Limb (tissue), 2 donors: Measurements from ENCODE around the gene KSR2.
"Not testable (repeated sequence)": the region's sequence is repeated elsewhere in the genome, so short reads cannot be mapped to it uniquely, and the experiment has no call there.

ENCODE experiments used
- DNase-seq, 2 donors: peaks; one replicate each; pipeline ENCODE4 v3.0.0-alpha.2; 2016; ENCODE audit errors: extremely low spot score in 2 of 2

The KSR2 gene

GRCh38 chr12:117825827-117826226, 143.0 kb downstream of the KSR2 start:
- no peak for DNase-seq

- no peak for DNase-seq
These were observed 147.2 kb downstream of the KSR2 start for GRCh38 chr12:117821480-117822175.

GRCh38 chr12:117820216-117820907, 148.4 kb downstream of the KSR2 start:
- DNase-seq: no peak

- DNase-seq: no peak
These were observed 149.6 kb downstream of the KSR2 start for GRCh38 chr12:117819160-117819559.

- DNase-seq: no peak
These were observed 150.4 kb downstream of the KSR2 start for GRCh38 chr12:117818400-117818799.

GRCh38 chr12:117809509-117809908, 159.3 kb downstream of the KSR2 start:
- no peak for DNase-seq

GRCh38 chr12:117807946-117808345, 160.8 kb downstream of the KSR2 start:
- DNase-seq: no peak

GRCh38 chr12:117807355-117807754, 161.4 kb downstream of the KSR2 start:
- no peak for DNase-seq

- no peak for DNase-seq
These were observed 162.9 kb downstream of the KSR2 start for GRCh38 chr12:117805865-117806264.

GRCh38 chr12:117803001-117803400, 165.8 kb downstream of the KSR2 start:
- no peak for DNase-seq

- DNase-seq: not testable (repeated sequence)
These were observed 168.1 kb downstream of the KSR2 start for GRCh38 chr12:117800711-117801110.

- no peak for DNase-seq
These were observed 171.6 kb downstream of the KSR2 start for GRCh38 chr12:117797202-117797601.

- no peak for DNase-seq
These were observed 175.8 kb downstream of the KSR2 start for GRCh38 chr12:117792877-117793424.

GRCh38 chr12:117792471-117792870, 176.3 kb downstream of the KSR2 start:
- no peak for DNase-seq

- DNase-seq: no peak
These were observed 177.8 kb downstream of the KSR2 start for GRCh38 chr12:117790948-117791347.

GRCh38 chr12:117790198-117790597, 178.6 kb downstream of the KSR2 start:
- no peak for DNase-seq

GRCh38 chr12:117789195-117789912, 179.4 kb downstream of the KSR2 start:
- DNase-seq: no peak

- DNase-seq: no peak
These were observed 190.1 kb downstream of the KSR2 start for GRCh38 chr12:117778656-117779055.

- DNase-seq: no peak
These were observed 193.6 kb downstream of the KSR2 start for GRCh38 chr12:117774941-117775775.

- DNase-seq: no peak
These were observed 199.9 kb downstream of the KSR2 start for GRCh38 chr12:117768860-117769259.

- DNase-seq: no peak
These were observed 202.8 kb downstream of the KSR2 start for GRCh38 chr12:117766008-117766407.
